IMR-90 (cell line): Measurements from ENCODE around the gene FANCE. TPM values are rescaled to one million over a fixed set of nuclear protein-coding genes. Genes with fewer than 3 reads are reported as not detected.

Experiments
- ATAC-seq: fragments of 200-7000 bp; cut with Tn5 transposase; 2 replicates; pipeline ENCODE4 v1.9.1; 2020; ENCODE audit warnings: low read depth, mild to moderate bottlenecking, moderate library complexity
- BruUV-seq: library from RNA; stranded (reverse); fragments of 400-500 nt; replicated peaks from 2 replicates; lab custom pipeline; 2021; lab: Mats Ljungman, UMichigan
- CTCF ChIA-PET: fragments of 300-600 bp; formaldehyde crosslinking; extraction: SDS; loops from one replicate; lab custom pipeline; 2021; ENCODE audit warnings: antibody characterized with exemption; lab: Yijun Ruan, JAX
- POLR2A ChIA-PET: fragments of 300-600 bp; sonication (Branson Sonifier 250); formaldehyde crosslinking; loops from one replicate; lab custom pipeline; 2022; ENCODE audit warnings: antibody characterized with exemption; ENCODE audit not compliant: unreplicated experiment; lab: Charles Lee
- DNase-seq: peaks from one replicate; pipeline ENCODE4 v3.0.0; 2013
- H2AFZ ChIP-seq: replicated peaks from 2 replicates; pipeline ENCODE3; 2013; ENCODE audit warnings: low read length, mild to moderate bottlenecking; ENCODE audit not compliant: poor library complexity
- H2AK5ac ChIP-seq: 2 replicates; pipeline ENCODE4 v1.6.1; 2013; ENCODE audit warnings: low read depth, low read length, inconsistent platforms
- H2AK9ac ChIP-seq: replicated peaks from 2 replicates; pipeline ENCODE3; 2013; ENCODE audit warnings: mild to moderate bottlenecking, low read depth, low read length, moderate library complexity; ENCODE audit not compliant: poor library complexity
- H2BK120ac ChIP-seq: 2 replicates; pipeline ENCODE4 v1.6.1; 2013; ENCODE audit warnings: low read depth, low read length, inconsistent platforms
- H2BK15ac ChIP-seq: 3 replicates; pipeline ENCODE4 v1.6.1; 2013; ENCODE audit warnings: low read depth, low read length, inconsistent platforms
- H2BK20ac ChIP-seq: 2 replicates; pipeline ENCODE4 v1.6.1; 2013; ENCODE audit warnings: low read depth, mild to moderate bottlenecking, inconsistent platforms, low read length, moderate library complexity
- H2BK5ac ChIP-seq: 2 replicates; pipeline ENCODE4 v1.6.1; 2013; ENCODE audit warnings: mild to moderate bottlenecking, low read depth, low read length, inconsistent platforms; ENCODE audit not compliant: poor library complexity, severe bottlenecking
- H3K14ac ChIP-seq: replicated peaks from 2 replicates; pipeline ENCODE4 v1.6.1; 2013; ENCODE audit warnings: low read depth, low read length, inconsistent platforms
- H3K18ac ChIP-seq: 2 replicates; pipeline ENCODE4 v1.6.1; 2013; ENCODE audit warnings: low read depth, low read length, control low read depth
- H3K23ac ChIP-seq: 2 replicates; pipeline ENCODE4 v1.6.1; 2013; ENCODE audit warnings: low read depth, low read length, inconsistent platforms
- H3K27ac ChIP-seq: 2 replicates; pipeline ENCODE4 v1.5.1; 2013; ENCODE audit warnings: mild to moderate bottlenecking, control low read depth, low read length; ENCODE audit not compliant: insufficient read depth
- H3K27me3 ChIP-seq: 2 replicates; pipeline ENCODE4 v1.6.1; 2013; ENCODE audit warnings: low read length; ENCODE audit not compliant: control insufficient read depth, insufficient read depth
- H3K36me3 ChIP-seq: 2 replicates; pipeline ENCODE4 v1.6.1; 2013; ENCODE audit warnings: low read length, mixed read lengths; ENCODE audit not compliant: control insufficient read depth, insufficient read depth
- H3K4ac ChIP-seq: 2 replicates; pipeline ENCODE4 v1.6.1; 2013; ENCODE audit warnings: low read depth, low read length, inconsistent platforms
- H3K4me1 ChIP-seq: 2 replicates; pipeline ENCODE4 v1.6.1; 2013; ENCODE audit warnings: low read length, mixed read lengths; ENCODE audit not compliant: control insufficient read depth, insufficient read depth
- H3K4me2 ChIP-seq: 2 replicates; pipeline ENCODE4 v1.6.1; 2013; ENCODE audit warnings: low read depth, mild to moderate bottlenecking, control low read depth, low read length, moderate library complexity
- H3K4me3 ChIP-seq: 2 replicates; pipeline ENCODE4 v1.5.1; 2013; ENCODE audit warnings: low read depth, mild to moderate bottlenecking, control low read depth, low read length, moderate library complexity; ENCODE audit not compliant: insufficient read depth
- H3K56ac ChIP-seq: 2 replicates; pipeline ENCODE4 v1.6.1; 2013; ENCODE audit warnings: low read length, inconsistent platforms; ENCODE audit not compliant: insufficient read depth; ENCODE audit errors: extremely low read depth
- H3K79me1 ChIP-seq, 2 experiments: 2 replicates each; pipeline ENCODE4 v1.6.1; 2013; ENCODE audit warnings: low read length in 2 of 2, inconsistent platforms in 1 of 2, low read depth in 1 of 2
- H3K9ac ChIP-seq: 2 replicates; pipeline ENCODE4 v1.6.1; 2013; ENCODE audit warnings: low read depth, low read length, control low read depth
- H3K9me1 ChIP-seq: 2 replicates; pipeline ENCODE4 v1.6.1; 2013; ENCODE audit warnings: low read length, inconsistent platforms; ENCODE audit not compliant: insufficient read depth
- H3K9me3 ChIP-seq: 2 replicates; pipeline ENCODE4 v1.6.1; 2013; ENCODE audit warnings: low read length; ENCODE audit not compliant: control insufficient read depth, insufficient read depth
- H4K20me1 ChIP-seq: 2 replicates; pipeline ENCODE4 v1.6.1; 2013; ENCODE audit warnings: low read length, inconsistent platforms; ENCODE audit not compliant: insufficient read depth
- H4K5ac ChIP-seq: 2 replicates; pipeline ENCODE4 v1.6.1; 2013; ENCODE audit warnings: mild to moderate bottlenecking, low read depth, low read length, control low read depth
- H4K8ac ChIP-seq, 2 experiments: 2 replicates each; pipeline ENCODE4 v1.6.1; 2013; ENCODE audit warnings: low read depth in 2 of 2, low read length in 2 of 2, control low read depth in 1 of 2, inconsistent platforms in 1 of 2
- H4K91ac ChIP-seq: 2 replicates; pipeline ENCODE4 v1.6.1; 2013; ENCODE audit warnings: low read depth, low read length, inconsistent platforms; ENCODE audit not compliant: insufficient read depth
- BHLHE40 ChIP-seq: fragments of 150-350 bp; IDR thresholded peaks from 2 replicates; pipeline ENCODE4 v1.6.1; 2016; ENCODE audit warnings: mild to moderate bottlenecking, low read depth, low read length
- CEBPB ChIP-seq: IDR thresholded peaks from 2 replicates; pipeline ENCODE4 v1.6.1; 2012; ENCODE audit warnings: low read depth, low read length, improper control_type of control experiment
- CHD1 ChIP-seq: IDR thresholded peaks from 2 replicates; pipeline ENCODE4 v1.6.1; 2012; ENCODE audit warnings: low read depth, low read length, improper control_type of control experiment
- CTCF ChIP-seq: conservative IDR thresholded peaks from 2 replicates; pipeline ENCODE4 v1.5.1; 2012; ENCODE audit warnings: mild to moderate bottlenecking, low read depth, low read length, improper control_type of control experiment
- ELK1 ChIP-seq: fragments of 150-350 bp; IDR thresholded peaks from 2 replicates; pipeline ENCODE4 v1.6.1; 2016; ENCODE audit warnings: low read depth, mild to moderate bottlenecking, low read length, moderate library complexity, borderline replicate concordance
- FOS ChIP-seq: fragments of 150-350 bp; IDR thresholded peaks from 2 replicates; pipeline ENCODE4 v1.6.1; 2016; ENCODE audit warnings: low read depth, low read length
- MAZ ChIP-seq: IDR thresholded peaks from 2 replicates; pipeline ENCODE4 v1.6.1; 2012; ENCODE audit warnings: low read depth, mild to moderate bottlenecking, low read length, improper control_type of control experiment, moderate library complexity, borderline replicate concordance
- MXI1 ChIP-seq: IDR thresholded peaks from 2 replicates; pipeline ENCODE4 v1.6.1; 2012; ENCODE audit warnings: low read depth, mild to moderate bottlenecking, low read length, moderate library complexity, borderline replicate concordance
- NFE2L2 ChIP-seq: fragments of 150-350 bp; IDR thresholded peaks from 2 replicates; pipeline ENCODE4 v1.6.1; 2016; ENCODE audit warnings: low read depth, mild to moderate bottlenecking, low read length
- POLR2A ChIP-seq: IDR thresholded peaks from 2 replicates; pipeline ENCODE4 v1.6.1; 2012; ENCODE audit warnings: mild to moderate bottlenecking, low read depth, low read length
- RAD21 ChIP-seq: IDR thresholded peaks from 2 replicates; pipeline ENCODE4 v1.6.1; 2012; ENCODE audit warnings: low read length, improper control_type of control experiment
- RCOR1 ChIP-seq: IDR thresholded peaks from 2 replicates; pipeline ENCODE4 v1.6.1; 2012; ENCODE audit warnings: mild to moderate bottlenecking, low read length, improper control_type of control experiment; ENCODE audit not compliant: insufficient replicate concordance
- RFX5 ChIP-seq: IDR thresholded peaks from 2 replicates; pipeline ENCODE4 v1.8.0; 2012; ENCODE audit warnings: low read depth, mild to moderate bottlenecking, low read length, moderate library complexity
- SMC3 ChIP-seq: fragments of 150-350 bp; IDR thresholded peaks from 2 replicates; pipeline ENCODE4 v1.6.1; 2016; ENCODE audit warnings: low read depth, mild to moderate bottlenecking, antibody characterized with exemption, low read length, moderate library complexity
- USF2 ChIP-seq: fragments of 150-350 bp; IDR thresholded peaks from 2 replicates; pipeline ENCODE4 v1.6.1; 2017; ENCODE audit warnings: mild to moderate bottlenecking, antibody characterized with exemption, low read length, low read depth
- WGBS, 2 experiments: methylation state at CpG; one replicate each; pipeline versions ENCODE4 v1.1.5 to v1.1.7; 2013; ENCODE audit warnings: missing lambda C conversion rate in 2 of 2; ENCODE audit not compliant: insufficient read length in 1 of 2; ENCODE audit errors: extremely low coverage in 2 of 2; 5-methylcytosine and 5-hydroxymethylcytosine counted together
- dilution Hi-C: fragments of 300-500 bp; cut with HindIII; formaldehyde crosslinking; loops from one replicate; pipeline ENCODE4 v1.14.3; 2018; ENCODE audit warnings: low sequenced_read_pairs; ENCODE audit not compliant: unreplicated experiment
- in situ Hi-C: fragments of 300-500 bp; cut with MboI; formaldehyde crosslinking; loops from 3 replicates; pipeline ENCODE4 v1.14.3; 2019; ENCODE audit warnings: low sequenced_read_pairs, inconsistent platforms, mixed read lengths
- intact Hi-C: fragments of 100-400 bp; cut with micrococcal nuclease; formaldehyde crosslinking; loops from 2 replicates; pipeline ENCODE4 v1.10.0; 2022
- polyA plus RNA-seq, 3 experiments: library from polyadenylated mRNA; depleted of rRNA; stranded (reverse); fragments of >200 nt; gene quantifications; 2 replicates each; pipeline ENCODE4 v1.2.3, GENCODE V29; 2012; ENCODE audit warnings: low replicate concordance in 1 of 3
- total RNA-seq: library from RNA; depleted of rRNA; stranded (reverse); fragments of >200 nt; gene quantifications from 2 replicates; pipeline ENCODE4 v1.2.3, GENCODE V29; 2012

FANCE gene
- total and polyA plus RNA-seq, 2 of the 4 experiments (the other 2 are of a cell fraction): 7.1 to 9.1 TPM

GRCh38 chr6:35481226-35481625, 29.1 kb downstream of the FANCE start:
- Histone ChIP-seq H2BK15ac (no peak overlapping the region), H4K91ac (no peak overlapping the region), H3K4ac (no peak overlapping the region), H3K36me3 (peaks cover 58% of the 10 kb centered on the region), H3K79me1 (peaks cover 34 to 61% of the 10 kb centered on the region in 2 experiments), H3K9me3 (no peaks in the 10 kb centered on the region), H2BK120ac (no peak overlapping the region), H3K18ac (no peak overlapping the region), H2AK9ac (no peak overlapping the region), H4K8ac (no peak overlapping the region), H3K4me2 (no peak overlapping the region), H2AFZ (no peak overlapping the region), H3K14ac (no peak overlapping the region), H3K27me3 (no peaks in the 10 kb centered on the region), H3K23ac (no peak overlapping the region), H2AK5ac (no peak overlapping the region), H4K5ac (no peak overlapping the region), H3K27ac (no peak overlapping the region), H2BK20ac (no peak overlapping the region), H4K20me1 (peaks cover 18% of the 10 kb centered on the region), H3K56ac (no peak overlapping the region), H3K4me3 (no peak overlapping the region), H3K4me1 (peaks cover 17% of the 10 kb centered on the region), H3K9me1 (peaks cover 26% of the 10 kb centered on the region), H2BK5ac (no peak overlapping the region), H3K9ac (no peak overlapping the region)
- intact Hi-C loops (no loop called here), dilution Hi-C loops (no loop called here), in situ Hi-C loops (no loop called here)
- POLR2A ChIA-PET: interaction anchor here (0.6 kb wide), 2 partner anchors 8 to 130 kb away, joined by 4 to 17 read pairs; no protein-coding TSS in a partner anchor
- TF ChIP-seq MAZ (no peak), SMC3 (no peak), BHLHE40 (no peak), RAD21 (no peak), POLR2A (no peak), CTCF (no peak), ELK1 (no peak), USF2 (no peak), NFE2L2 (no peak), MXI1 (no peak), RCOR1 (no peak), FOS (no peak), RFX5 (no peak), CEBPB (no peak), CHD1 (no peak)
- CTCF ChIA-PET: interaction anchor here (0.6 kb wide), 1 partner anchor 9 kb away, joined by 3 read pairs; no protein-coding TSS in a partner anchor
- ATAC-seq (no peak), DNase-seq (no peak)
- BruUV-seq: TSS peak; percentile 38
- no CpG with 5 or more reads among the region's 8 CpGs for WGBS, 2 experiments
